Mucosa of descending colon (tissue), 3 donors: ENCODE data around the gene PCSK5. TPM values are rescaled to one million over a fixed set of nuclear protein-coding genes. Genes with fewer than 3 reads are reported as not detected.

Experiments used
- ATAC-seq: fragments of 200-7000 bp; cut with Tn5 transposase; one replicate; pipeline ENCODE4 v1.9.1; 2020; ENCODE audit warnings: mild to moderate bottlenecking, moderate library complexity
- DNase-seq, 3 donors: peaks; one replicate each; pipeline ENCODE4 v3.0.0-alpha.2; 2020
- H3K36me3 ChIP-seq: fragments of 200-600 bp; one replicate; pipeline ENCODE4 v1.8.0; 2021; ENCODE audit warnings: low read depth, mild to moderate bottlenecking
- H3K4me1 ChIP-seq: fragments of 200-600 bp; one replicate; pipeline ENCODE4 v1.8.0; 2021; ENCODE audit warnings: low read depth, mild to moderate bottlenecking
- H3K4me3 ChIP-seq: fragments of 200-600 bp; one replicate; pipeline ENCODE4 v1.8.0; 2021; ENCODE audit warnings: mild to moderate bottlenecking
- H3K9me3 ChIP-seq: fragments of 200-600 bp; one replicate; pipeline ENCODE4 v1.8.0; 2021; ENCODE audit warnings: mild to moderate bottlenecking
- CTCF ChIP-seq: fragments of 200-600 bp; IDR thresholded peaks from one replicate; pipeline ENCODE4 v1.8.0; 2022; ENCODE audit warnings: antibody characterized with exemption, mild to moderate bottlenecking
- intact Hi-C, 2 donors: fragments of 100-400 bp; cut with DNase I in 1 of 2; cut with micrococcal nuclease in 1 of 2; formaldehyde crosslinking; loops; one replicate each; pipeline versions ENCODE4 v1.11.0 to v1.11.1; 2022; cut with DNase I, micrococcal nuclease
- total RNA-seq, 3 donors: library from RNA; stranded (reverse); fragmentation: NEBNext Ultra II Directional in 2 of 3; extraction: Animal tissue kit (Norgen Biotek cat#: 25700) in 2 of 3; gene quantifications; one replicate each; pipeline versions ENCODE4 v1.2.1 to v1.2.4, GENCODE V29; 2021 to 2023
- donor health status: DM: no; HTN: no; CAD: no; lungs with moderate emphysema.
- donor health status: DM: no; HTN: no; CAD: no.
- donor health status: DM: no; HTN: yes; CAD: no.

Gene PCSK5
- total RNA-seq, 3 donors from 2014 or later = 44.3 to 82.0 (median 53.3) TPM

GRCh38 chr9:76379494-76379893, 489.0 kb downstream of the PCSK5 start:
- intact Hi-C loops = no loop called here
- Histone ChIP-seq H3K4me3 (no peak overlapping the region), H3K9me3 (no peaks in the 10 kb centered on the region), H3K36me3 (no peaks in the 10 kb centered on the region), H3K4me1 (peaks cover 10% of the 10 kb centered on the region)
- DNase-seq (no peak), ATAC-seq (peak; percentile 47)
- TF ChIP-seq CTCF = no peak

GRCh38 chr9:76390656-76391055, 500.2 kb downstream of the PCSK5 start:
- no peak for ATAC-seq
- no peak for TF ChIP-seq CTCF
- intact Hi-C loops = no loop called here
- Histone ChIP-seq H3K4me3 (no peak overlapping the region), H3K9me3 (no peaks in the 10 kb centered on the region), H3K4me1 (peaks cover 6% of the 10 kb centered on the region), H3K36me3 (no peaks in the 10 kb centered on the region)
- DNase-seq = no peak

- peak; percentile 43 for TF ChIP-seq CTCF
- Histone ChIP-seq H3K9me3 (no peaks in the 10 kb centered on the region), H3K4me3 (peak within 1 kb of the TSS; percentile 83), H3K36me3 (no peaks in the 10 kb centered on the region), H3K4me1 (peaks cover 10% of the 10 kb centered on the region)
- peak; percentile 94 to 98 (median 96) for DNase-seq
- intact Hi-C loops = no loop called here
- ATAC-seq = peak; percentile 98
Observed at GRCh38 chr9:76394195-76394959, 503.9 kb downstream of the PCSK5 start, which contains the start of gene RFK. TSS of gene RFK (minus strand) at chr9:76394426. CDS start at chr9:76394171, 255 bp downstream.

GRCh38 chr9:76394960-76395252, 504.4 kb downstream of the PCSK5 start:
- ATAC-seq = peak; percentile 55
- DNase-seq = peak in 2 of 3 donors; percentile 65 to 73
- no peak for TF ChIP-seq CTCF
- Histone ChIP-seq H3K36me3 (no peaks in the 10 kb centered on the region), H3K4me3 (peak overlapping the region; percentile 83), H3K4me1 (peaks cover 10% of the 10 kb centered on the region), H3K9me3 (no peaks in the 10 kb centered on the region)
- intact Hi-C loops = no loop called here

GRCh38 chr9:76395381-76395780, 504.9 kb downstream of the PCSK5 start:
- ATAC-seq = no peak
- intact Hi-C loops = no loop called here
- Histone ChIP-seq H3K36me3 (no peaks in the 10 kb centered on the region), H3K4me1 (peaks cover 10% of the 10 kb centered on the region), H3K9me3 (no peaks in the 10 kb centered on the region), H3K4me3 (no peak overlapping the region)
- no peak for TF ChIP-seq CTCF
- no peak for DNase-seq

- Histone ChIP-seq H3K36me3 (no peaks in the 10 kb centered on the region), H3K9me3 (no peaks in the 10 kb centered on the region), H3K4me3 (no peak overlapping the region), H3K4me1 (peaks cover 10% of the 10 kb centered on the region)
- intact Hi-C loops = no loop called here
- TF ChIP-seq CTCF = no peak
- DNase-seq (no peak), ATAC-seq (no peak)
Observed at GRCh38 chr9:76396144-76396543, 505.7 kb downstream of the PCSK5 start.
